Cerebellar nuclear complex (tissue), 1 donor: Measurements from ENCODE around the gene RIMBP2.

ENCODE experiments used
- DNase-seq, 2 experiments: peaks; one replicate each; lab custom pipeline; 2025; lab: John Stamatoyannopoulos, UW

Gene RIMBP2

DNA sequence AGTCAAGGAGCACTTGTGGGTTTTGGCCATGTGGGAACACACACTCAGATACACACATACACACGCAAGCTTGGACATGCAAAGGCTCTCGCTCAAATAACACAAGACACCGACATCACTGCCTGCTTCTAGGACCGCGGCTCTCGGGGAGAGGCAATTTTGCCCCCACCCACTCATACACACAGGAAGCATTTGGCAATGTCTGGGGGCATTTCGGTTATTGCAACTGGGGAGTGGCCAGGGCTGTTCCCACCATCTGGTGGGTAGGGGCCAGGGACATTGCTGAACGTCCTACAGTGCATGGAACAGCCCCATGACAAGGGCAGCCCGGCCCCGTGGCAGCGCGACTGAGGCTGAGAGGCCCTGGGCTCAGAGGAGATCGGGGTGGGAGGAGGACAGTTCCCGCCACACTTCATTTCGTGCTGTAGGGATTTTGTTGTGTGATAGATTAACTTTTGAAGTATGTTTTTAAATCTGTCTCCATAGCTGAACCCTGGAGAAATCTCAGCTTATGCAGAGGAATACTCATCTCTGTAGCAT is 35.6 kb downstream of the RIMBP2 start:
- no peak for DNase-seq

DNA sequence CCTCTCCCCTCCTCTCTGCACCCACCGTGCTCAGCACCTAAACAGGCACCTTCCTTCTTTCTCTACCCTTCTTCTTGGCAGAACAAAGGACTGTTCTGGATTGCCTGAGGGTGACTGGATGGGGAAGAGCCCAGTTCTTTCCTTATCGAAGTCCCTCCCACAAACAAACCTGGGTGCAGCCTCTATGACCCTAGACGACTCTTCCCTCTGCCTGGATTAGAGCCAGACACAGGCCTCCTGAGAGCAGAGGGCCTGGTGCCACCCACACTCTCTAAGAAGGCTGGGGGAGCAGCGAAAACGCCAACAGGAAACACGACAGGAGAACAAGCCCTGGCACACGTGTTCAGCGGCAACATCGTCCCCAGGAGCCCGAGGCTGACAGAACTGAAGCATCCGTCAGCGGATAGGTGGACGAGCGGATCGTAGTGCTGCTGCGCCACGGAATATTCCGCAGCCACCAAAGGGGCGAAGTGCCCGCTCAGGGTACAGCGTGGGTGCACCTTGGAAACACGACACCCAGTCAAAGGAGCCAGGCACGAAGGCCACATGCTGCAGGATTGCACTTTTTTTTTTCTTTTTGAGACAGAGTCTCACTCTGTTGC is 38.0 kb downstream of the RIMBP2 start:
- no peak for DNase-seq

DNA sequence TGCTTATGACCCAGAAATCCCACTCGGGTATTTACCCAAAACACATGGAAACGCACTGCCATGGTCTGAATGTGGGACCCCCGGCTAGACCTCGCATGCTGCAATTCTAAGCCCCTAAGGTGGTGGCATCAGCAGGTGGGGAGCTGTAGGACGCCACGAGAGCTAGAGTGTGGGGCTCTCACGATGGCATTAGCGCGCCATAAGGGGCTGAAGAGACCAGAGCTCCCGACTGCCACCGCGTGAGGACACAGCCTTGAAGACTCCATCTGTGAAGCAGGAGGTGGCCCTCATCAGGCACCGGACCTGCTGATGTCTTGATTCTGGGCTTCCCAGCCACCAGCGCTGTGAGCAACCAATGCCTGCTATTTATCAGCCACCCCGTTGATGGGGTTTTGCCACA is 40.3 kb downstream of the RIMBP2 start:
- no peak for DNase-seq

DNA sequence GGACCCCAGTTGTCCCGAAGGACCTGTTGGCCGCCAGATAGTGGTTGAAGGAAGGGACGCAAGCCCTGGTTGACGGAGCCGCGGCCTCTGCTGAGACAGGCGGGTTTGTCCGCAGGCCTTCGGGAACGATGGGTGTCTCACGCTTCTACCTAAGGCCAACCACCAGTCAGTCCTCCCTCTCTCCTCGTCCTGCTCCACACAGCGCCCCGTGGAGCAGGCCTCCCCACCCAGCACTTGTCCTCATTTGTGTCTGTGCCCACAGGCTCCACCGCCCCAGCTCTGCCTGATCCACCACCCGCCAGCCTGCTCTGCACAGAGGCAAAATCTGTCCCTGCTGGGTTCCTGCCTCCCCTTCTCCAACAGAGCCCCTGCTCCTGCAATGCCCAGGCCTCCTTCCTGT is 41.0 kb downstream of the RIMBP2 start:
- DNase-seq: no peak

DNA sequence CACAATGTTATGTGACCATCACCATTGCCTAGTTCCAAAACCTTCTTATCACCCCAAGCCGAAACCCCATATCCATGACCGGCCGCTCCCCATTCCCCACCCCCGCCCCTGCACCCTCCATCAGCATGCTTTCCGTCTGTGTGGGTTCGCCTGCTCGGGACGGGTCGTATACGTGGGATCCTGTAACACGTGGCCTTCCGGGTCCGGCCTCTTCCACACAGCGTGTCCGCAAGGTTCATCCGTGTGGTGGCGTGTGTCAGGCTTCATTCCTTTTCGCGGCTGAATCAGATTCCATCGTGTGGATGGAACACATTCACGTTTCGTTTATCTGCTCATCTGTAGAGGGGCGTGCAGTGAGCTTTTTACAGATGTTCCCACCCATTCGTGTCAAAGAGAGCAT is 41.4 kb downstream of the RIMBP2 start:
- no peak for DNase-seq

DNA sequence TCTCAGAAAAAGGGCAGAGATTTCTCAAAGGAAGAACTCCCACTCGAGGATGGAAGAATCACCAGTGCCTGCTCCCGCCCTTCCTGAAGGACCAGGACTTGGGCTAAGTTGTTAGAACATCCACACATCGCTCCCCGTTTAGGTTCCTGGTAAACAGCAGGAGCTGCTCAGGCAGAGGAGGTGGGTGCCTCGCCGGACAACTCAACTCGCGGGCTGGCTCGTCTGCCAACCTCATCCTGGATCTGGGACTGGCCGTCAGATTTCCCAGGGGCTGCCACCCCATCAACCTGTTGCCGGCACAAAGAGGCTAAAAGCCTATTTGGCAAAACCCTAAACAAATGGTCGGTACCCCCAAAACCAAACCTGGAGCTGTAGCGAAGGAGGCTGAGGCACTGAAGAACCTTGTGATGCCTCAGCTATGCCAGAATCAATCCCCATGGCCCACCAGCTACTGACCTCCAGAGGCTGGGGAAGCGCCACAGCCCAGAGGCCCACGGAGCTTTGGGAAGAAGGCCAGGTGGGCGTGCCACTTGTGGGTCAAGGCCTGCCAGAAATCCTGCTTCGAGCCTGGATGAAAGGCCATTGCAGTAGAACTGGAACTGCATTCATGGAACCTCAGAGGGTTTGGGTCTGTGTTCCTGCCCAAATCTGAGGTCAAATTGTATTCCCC is 42.9 kb downstream of the RIMBP2 start:
- DNase-seq: no peak

DNA sequence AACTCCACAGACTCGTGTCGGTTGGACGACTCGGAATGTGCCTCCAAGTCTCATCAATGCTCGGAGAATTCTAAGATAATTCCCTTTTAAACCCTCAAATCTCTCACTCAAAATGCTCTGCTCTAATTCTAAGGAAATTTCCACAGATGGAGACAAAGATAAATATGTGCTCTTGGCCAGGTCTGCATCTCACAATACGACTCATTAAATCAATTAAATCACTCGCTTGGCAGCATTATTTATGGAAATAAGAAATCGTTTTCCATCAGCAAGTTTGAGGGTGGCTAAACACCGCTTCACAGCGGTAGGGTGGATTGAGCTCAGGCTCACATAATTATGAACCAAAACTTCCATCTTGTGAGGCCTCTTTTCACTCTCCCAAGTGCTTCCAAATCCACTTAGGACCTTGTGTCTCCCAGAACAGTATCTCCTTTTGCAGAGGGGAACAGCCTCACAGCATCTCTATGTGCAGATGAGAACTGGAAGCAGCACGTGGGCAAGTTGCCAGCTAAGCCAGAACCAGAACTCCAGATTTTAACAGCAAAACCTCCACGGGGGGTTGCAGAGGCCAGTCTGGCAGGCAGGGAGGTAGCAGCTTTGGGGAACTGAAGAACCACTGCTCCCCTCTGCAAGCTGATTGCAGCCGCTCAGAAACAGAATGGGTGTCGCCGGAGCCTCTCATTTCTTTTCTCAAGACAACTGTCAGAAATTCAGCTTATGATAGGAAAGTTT is 43.8 kb downstream of the RIMBP2 start:
- DNase-seq: no peak

DNA sequence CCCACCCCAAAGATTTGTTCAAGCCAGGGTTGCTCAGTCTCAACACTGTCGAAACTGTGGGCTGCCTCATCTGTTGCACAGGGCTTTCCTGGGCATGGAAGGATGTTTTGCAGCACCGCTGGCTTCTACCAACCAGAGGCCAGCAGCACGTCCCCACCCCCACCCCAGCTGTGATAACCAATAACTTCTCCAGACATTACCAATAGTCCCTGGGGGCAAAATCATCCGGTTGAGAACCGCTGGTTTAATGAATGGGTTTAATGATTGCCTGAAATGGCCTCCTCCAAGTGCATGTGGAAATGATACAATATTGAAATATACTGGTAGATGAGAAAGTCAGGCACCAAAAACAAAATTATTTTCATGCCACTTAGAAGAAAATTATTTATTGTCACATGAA is 44.5 kb downstream of the RIMBP2 start:
- DNase-seq: no peak

DNA sequence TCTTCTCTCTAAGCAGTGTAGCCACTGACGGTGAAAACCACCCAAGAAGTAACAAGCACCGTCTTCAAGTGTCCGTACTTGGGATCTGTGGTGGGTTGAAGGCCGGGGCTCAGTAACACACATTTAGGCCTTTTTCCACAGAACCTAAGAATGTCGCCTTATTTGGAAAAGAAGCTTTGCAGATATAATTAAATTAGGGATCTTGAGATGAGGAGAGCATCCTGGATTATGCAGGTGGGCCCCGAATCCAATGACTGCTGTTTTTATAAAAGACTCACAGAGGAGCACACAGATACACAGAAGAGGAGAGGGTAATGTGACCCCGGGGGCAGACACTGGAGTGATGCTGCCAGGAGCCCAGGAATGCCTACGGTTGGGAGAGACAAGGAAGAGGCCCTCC is 46.3 kb downstream of the RIMBP2 start:
- no peak for DNase-seq

DNA sequence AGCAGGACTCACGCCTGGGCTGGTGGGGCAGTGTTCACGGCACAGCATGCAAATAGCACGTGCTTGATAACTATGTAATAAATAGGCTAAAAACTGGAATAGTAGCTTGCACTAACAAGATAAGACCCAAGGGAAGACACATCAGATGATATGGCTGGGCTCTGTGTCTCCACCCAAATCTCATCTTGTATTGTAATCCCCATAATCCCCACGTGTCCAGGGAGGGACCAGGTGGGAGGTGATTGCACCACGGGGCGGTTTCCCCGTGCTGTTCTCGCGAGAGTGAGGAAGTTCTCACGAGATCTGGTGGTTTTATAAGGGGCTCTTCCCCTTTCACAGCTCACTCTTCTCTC is 46.9 kb downstream of the RIMBP2 start:
- no peak for DNase-seq

DNA sequence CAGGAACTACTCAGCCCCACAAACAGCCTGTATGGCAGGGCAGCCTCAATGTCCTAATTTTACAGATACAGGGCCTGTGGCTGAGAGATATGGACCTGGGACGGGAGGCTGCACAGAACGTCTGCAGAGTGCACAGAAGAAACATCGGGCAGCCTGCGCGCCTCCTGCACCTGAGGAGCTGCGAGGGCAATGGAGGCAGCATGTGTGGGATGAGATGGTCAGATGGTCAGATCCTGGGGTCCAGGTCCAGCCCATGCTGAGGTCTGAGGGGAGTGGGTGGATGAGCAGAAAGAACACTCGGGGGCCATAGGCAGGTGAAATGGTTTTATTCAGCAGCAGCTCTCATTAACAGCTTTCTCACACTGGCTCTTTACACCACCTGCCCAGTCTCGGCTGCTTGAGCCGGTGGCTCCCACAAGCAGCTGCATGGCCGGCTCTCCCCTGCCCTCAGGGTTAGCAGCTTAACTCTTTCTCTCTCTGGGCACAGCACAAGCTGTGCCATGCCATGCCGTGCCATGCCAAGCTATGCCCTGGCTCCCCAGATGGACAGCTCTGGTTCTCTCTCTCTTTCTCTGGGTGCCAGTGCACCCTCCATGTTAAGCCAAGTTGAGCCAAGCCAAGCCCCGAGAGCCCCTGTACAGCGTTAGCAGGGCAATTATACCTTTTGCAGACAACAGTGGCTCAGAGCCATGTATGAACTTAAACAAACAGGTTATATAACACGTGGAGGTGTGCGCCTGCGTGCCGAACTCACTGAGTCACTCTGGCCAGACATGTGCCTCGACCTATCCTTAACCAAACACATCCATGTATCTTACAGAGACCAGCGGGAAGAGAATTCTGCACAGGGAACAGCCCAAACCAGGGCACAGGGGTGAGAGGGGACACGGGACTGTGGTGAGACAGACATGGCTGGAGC is 47.6 kb downstream of the RIMBP2 start:
- DNase-seq: no peak

DNA sequence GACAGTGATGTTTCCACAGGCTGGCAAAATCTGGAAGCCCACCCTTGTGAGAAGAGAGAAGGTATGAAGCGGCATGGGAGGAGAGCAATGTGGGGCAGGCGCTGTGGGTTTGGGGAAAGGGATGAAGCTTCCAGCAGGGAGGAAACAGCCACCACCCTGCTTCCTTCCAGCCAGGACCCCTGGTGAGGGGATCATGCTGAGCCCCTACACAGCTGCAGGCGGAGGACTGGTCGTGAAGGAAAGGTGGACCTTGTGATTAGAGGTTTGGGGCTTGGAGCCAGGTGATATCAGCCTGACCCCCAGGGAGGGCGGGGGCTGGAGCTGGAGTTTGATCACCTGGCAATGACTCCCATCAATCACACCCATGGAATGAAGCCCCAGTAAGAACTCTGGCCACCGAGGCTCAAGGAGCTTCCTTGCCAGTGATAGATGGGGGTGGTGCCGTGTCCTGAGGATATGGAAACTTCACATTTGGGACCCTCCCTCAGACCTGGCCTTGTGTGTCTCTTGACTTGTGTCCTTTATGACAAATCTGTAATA is 48.6 kb downstream of the RIMBP2 start:
- no peak for DNase-seq

DNA sequence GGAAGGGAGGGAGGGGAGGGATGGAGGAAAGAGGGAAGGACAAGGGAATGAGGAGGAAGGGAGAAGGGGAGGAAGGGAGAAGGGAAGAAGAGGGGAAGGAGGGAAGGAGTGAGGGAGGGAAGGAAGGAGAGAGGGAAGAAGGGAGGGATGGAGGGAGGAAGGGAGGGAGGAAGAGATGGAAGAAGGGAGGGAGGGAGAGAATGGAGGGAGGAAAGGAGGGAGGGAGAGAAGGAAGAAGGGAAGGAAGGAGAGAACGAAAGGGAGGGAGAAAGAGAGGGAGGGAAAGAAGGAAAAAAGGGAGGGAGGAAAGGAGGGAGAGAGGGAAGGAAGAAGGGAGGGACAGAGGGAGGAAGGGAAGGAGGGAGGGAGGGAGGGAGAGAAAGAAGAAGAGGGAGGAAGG is 49.5 kb downstream of the RIMBP2 start:
- DNase-seq: no peak

DNA sequence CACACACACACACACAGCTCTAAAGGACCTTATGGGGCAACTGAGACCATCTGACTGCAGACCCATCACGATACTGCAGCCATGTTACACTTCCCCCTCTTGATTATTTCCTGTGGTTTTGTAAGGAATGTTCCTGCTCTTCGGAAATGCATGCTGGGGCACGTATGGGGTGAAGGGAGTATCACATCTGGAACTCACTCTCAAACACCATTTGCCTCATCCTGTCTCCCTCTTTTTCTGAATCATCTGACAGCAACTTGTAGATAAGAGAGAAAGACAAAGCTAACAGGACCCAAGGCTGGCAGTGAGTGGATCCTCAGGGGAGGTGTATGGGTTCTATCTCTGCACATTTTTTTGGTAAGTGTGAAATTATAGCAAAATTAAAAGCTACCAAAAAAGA is 50.3 kb downstream of the RIMBP2 start:
- DNase-seq: no peak

DNA sequence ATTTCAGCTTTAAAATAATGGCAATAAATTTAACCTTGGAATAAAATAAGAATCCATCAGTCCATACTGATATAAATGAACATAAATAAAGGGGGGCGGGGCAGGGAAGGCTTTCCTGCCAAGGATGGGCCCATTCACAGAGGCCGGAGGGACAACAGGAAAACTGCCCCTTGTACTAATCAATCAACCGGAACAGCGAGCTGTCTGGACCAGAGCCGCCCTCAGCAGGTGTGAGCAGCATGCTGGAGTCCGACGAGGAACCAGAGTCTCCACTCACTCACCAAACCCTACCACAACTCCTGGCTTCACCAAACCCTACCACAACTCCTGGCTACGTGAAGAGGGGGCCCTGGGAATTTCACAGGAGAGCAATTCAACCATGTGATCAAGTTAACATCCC is 51.3 kb downstream of the RIMBP2 start:
- no peak for DNase-seq

DNA sequence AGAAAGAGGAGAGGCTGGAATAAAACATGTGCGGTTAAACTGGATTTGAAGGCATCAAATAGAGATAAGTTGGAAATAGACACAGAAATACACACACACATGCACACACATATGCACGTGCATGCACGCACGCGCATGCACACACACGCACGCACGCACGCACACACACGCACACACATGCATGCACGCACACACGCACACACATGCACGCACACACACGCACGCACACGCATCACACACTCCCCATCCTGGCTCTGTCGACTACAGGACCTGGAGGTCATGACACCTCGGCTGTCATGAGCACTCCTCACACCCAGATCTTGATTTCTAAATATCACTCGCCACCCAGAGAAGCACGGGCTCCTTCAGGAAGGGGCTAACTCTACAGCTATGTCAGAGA is 51.8 kb downstream of the RIMBP2 start:
- DNase-seq: no peak

DNA sequence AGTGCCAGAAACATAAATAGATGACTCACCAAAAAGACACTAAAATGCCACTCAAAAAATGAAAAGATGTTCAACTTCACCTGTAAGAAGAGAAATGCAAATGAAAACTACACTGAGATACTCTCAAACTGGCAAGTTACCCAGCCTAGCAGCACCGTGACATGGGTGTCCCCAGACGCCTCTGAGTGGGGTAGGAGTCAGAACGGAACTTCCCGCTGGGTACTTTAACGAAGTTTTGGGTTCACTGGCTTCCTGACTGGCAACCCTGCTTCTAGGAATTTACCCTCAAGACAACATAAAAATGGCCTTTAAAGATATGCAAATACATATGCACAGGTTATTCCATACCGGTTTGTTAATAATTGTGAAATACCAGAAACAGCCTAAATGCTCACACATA is 52.6 kb downstream of the RIMBP2 start:
- no peak for DNase-seq

DNA sequence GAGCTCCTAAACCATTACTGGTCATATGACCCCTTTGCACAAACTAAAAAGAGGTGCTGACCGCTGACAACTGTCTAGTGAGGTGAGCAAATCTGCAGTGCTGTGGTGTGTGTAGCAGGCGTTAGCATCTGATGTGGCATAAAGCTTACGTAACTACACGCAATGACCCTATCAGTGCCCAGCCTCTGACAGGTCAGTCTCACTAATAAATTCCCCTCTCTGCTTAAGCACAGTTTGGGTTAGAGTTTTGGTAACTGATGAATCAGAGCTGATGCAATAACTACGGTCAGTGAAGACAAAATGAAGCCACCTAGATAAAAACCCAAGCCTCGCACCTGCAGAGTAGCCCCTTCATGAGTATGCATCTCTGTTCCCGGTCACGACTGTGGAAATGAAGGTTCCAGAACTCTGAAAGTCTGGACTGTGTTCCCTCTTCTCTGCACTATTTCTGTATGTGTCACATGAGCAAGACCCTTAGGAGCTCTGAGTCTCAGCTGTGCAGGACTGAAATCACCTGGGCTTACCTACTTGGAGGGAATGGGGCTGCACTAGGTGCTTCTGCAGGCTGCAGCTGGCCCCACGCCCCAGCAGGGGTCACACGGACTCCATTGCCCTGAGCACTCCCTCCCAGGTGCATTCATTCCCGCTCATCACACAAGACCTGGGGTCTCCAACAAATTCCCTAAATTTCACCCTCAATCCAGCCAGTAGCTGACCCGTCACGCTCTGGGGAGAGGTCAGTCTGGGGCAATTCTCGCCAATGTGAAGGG is 54.4 kb downstream of the RIMBP2 start:
- no peak for DNase-seq

DNA sequence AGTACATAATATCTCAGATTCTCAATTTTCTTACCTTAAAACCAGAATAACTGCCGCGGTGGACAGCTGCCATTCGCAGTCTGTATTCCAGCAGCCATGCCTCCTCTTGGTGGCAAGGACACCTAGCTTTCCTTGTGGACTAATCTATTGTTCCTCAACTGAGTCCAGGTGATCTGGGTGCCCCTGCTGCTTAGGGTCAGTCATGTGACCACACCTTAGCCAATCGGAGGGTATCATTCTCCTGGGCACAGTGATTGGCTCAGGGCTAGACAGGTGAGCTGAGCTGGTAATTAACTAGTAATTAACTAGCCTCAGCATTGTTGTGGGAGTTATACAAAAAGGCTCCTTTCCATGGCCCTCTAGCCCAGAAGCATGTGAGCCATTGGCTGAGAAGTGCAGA is 55.0 kb downstream of the RIMBP2 start:
- no peak for DNase-seq

DNA sequence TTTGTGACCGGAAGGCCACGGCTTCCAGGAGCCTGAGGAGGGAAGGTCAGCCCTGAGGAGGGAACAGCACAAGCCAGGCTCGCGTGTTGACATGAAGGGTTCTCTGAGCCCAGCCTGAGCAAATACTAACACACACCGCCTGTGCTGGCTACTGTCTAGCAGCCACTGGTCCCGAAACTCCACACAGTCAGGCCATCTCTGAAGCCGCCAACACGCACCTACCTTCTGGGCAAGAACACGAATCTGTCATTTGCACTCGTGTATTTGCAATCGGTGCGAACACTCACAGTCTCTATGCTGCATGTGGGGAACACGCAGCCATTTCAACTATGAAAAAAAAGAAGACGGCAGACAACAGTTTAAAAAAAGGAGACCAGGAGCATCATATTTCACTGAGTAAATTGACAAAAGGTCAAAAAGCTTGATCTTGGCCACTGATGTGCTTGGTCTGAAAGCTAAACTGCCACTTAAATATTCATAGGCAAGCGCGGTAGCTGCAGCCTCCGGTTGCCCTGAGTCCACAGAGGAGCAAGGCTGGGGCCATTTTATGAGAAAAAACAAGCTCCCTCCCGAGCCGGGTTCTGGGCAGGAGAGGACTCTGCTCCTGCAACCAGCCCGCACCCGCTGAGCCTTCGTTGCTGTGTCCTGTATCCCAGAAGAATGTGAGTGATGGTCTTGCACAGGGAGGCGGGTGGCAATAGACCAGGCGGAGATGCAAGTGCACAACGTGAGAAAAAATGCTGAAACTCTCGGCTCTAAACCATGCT is 57.8 kb downstream of the RIMBP2 start:
- no peak for DNase-seq
